ENCODE measurements around the gene JUNB.

Gene JUNB

DNA sequence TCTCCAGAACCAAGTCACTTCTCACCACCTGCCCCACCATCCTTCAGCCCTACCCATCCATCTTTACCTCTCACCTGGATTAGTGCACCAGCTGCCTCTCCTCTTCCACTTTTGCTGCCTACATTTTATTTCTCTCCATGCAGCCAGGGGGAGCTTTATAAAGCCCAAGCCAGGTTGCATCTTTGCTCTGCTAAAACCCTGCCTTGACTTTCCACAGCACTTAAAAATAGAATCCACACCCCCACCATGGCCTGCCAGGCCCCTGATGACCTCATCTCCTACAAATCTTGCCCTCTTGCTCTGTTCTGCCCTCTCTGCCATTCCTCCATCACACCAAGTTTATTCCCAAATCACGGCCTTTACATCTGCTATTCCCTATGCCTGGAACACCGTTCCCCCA lies 17.7 kb upstream of the JUNB start:
- no peak for DNase-seq (ENCODE audit: extremely low read depth, low read depth)
- TF ChIP-seq, protein P1, sequence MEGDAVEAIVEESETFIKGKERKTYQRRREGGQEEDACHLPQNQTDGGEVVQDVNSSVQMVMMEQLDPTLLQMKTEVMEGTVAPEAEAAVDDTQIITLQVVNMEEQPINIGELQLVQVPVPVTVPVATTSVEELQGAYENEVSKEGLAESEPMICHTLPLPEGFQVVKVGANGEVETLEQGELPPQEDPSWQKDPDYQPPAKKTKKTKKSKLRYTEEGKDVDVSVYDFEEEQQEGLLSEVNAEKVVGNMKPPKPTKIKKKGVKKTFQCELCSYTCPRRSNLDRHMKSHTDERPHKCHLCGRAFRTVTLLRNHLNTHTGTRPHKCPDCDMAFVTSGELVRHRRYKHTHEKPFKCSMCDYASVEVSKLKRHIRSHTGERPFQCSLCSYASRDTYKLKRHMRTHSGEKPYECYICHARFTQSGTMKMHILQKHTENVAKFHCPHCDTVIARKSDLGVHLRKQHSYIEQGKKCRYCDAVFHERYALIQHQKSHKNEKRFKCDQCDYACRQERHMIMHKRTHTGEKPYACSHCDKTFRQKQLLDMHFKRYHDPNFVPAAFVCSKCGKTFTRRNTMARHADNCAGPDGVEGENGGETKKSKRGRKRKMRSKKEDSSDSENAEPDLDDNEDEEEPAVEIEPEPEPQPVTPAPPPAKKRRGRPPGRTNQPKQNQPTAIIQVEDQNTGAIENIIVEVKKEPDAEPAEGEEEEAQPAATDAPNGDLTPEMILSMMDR (IDR thresholded peaks at IDR 0.05; ENCODE audit: low read depth, low read length): peak; percentile 44

DNA sequence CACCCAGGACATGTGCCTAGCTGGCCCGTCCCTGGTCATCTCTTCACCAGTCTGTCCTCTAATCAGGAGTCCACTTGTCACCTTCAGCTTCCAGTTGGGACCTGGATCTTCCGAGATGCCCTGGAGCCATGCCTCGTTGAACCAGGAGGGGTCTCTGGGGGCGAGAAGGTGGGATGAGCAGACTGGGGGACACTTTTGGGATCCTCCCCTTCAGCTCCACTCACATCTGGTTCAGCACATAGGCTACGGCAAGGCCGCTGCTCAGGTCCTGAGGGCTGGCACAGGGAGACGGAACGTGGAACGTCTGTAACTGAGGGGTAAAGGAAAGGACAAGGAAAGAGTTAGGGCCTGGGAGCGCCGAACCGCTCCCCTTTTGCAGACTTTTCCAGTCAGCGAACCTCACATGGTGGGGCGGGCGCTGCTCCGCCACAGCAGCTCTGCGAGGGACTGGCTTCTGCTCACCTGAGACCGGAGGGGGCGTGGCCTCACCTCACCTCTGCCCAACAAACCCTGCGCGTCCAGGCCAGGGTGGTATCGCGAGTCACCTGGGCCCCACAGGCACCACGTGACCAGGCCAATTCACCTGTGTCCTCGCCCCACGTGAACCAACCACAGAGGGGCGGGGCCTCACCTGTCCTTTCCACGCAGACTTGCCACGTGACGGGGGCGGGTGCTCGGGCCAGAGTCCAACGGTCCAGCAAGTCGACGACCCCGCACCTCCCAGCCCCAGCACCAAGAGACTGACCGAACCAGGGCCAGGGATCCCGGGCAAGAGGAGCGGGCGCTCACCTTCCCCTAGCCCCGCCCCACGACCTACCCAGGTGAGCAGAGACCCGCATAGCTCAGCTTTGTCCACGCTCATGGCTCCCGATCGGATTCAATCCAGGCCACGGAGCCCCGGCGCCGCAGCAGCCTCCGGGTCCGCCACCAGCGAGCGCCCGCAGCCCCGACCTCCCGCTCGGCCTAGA lies 16.4 kb upstream of the JUNB start, which contains the start of gene HOOK2:
HOOK2 (minus strand) TSS at position 965 of the 968 bp plus-strand sequence; CDS start at position 862, 103 bp downstream.
- TF ChIP-seq, protein P1 (IDR thresholded peaks at IDR 0.05; ENCODE audit: low read depth, low read length): no peak
- DNase-seq (ENCODE audit: extremely low read depth, low read depth): no peak

DNA sequence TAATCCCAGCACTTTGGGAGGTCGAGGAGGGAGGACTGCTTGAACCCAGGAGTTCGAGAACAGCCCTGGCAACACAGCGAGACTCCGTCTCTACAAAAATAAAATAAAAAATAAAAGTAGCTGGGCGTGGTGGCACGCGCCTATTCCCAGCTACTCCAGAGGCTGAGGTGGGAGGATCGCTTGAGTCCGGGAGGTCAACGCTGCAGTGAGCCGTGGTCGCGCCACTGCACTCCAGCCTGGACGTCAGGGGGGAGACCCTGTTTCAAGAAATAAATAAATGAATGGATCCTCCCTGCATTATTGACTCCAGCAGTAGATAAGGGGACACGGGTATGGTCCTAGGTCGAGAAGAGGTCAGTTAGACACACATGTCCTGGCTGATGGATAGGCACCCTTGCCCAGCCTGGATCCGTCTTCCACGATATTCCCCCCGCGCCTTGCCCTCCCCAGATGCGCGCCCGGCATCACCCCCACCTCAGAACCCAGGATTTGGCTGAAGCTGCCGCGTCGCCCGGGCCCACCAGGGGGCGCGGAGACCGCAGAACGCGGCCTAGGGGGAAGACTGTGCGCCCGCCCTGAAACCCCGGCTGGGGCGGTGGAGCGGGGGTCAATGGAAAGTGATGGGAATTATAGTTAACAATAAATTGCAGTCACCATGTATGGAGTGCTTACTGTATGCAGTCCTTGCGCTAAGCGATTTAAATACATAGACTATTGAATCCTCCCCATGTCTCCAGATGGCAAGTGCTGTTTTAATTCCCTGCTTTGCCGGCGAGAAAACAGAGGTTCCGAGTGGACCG lies 13.9 kb upstream of the JUNB start:
- TF ChIP-seq, protein P1 (IDR thresholded peaks at IDR 0.05; ENCODE audit: low read depth, low read length): peak; percentile 94
- no peak for DNase-seq (ENCODE audit: extremely low read depth, low read depth)

DNA sequence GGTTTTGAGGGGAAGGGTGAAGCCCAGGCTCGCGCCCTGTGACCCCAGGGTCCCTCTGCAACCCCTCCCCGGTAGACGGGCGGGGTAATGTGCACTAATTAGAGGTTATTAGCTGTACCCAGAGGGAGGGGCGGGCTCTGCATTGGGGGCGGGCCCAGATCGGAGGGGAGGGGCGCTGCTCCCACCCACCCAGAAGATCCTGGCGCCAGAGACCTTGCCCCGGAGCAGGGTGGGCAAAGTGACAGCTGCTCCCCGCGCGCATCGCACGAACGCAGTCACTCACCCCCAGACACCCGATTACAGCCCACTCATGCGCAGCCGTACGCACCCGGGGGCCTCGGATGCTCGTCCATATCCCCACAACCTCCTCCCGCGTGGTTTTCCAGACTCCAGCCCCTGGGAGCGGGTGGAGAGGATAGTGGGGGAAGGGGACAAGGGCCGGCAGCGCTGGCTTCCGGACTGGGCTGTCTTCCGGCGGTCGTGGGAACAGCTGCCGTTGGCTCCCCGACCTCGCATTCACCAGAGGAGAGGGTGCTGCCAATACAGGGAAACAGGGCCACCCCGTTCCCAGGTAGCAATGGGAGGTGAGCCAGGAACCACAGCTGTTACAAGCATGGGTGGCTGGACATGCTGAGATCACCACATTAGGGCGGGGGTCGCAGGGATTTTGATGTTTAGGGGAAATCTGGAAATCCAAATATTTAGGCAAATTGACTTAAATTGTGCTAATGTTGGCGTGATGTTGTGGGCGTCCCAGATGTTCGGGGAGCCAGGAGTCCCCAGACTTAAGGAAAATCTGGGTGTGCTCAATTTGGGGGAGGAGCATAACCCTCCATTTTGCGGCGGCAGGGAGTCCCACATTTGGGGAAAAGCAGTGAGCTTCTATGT lies 13.0 kb upstream of the JUNB start:
- TF ChIP-seq, protein P1 (IDR thresholded peaks at IDR 0.05; ENCODE audit: low read depth, low read length): no peak
- peak; percentile 39 for DNase-seq (ENCODE audit: extremely low read depth, low read depth)

DNA sequence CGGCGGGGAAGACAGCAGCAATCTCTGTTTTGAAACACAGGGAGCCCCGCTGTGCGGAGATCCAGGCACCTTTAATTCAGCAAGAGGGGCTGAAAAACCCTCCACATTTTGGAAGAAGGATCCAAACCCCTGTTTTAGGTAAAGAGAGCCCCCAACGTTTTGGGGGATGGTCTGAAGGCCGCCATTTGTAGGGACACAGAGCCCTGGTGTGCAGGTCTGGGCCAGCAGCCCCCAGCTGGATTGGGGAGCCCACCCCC lies 12.5 kb upstream of the JUNB start:
- no peak for DNase-seq (ENCODE audit: extremely low read depth, low read depth)
- TF ChIP-seq, protein P1 (IDR thresholded peaks at IDR 0.05; ENCODE audit: low read depth, low read length): no peak

DNA sequence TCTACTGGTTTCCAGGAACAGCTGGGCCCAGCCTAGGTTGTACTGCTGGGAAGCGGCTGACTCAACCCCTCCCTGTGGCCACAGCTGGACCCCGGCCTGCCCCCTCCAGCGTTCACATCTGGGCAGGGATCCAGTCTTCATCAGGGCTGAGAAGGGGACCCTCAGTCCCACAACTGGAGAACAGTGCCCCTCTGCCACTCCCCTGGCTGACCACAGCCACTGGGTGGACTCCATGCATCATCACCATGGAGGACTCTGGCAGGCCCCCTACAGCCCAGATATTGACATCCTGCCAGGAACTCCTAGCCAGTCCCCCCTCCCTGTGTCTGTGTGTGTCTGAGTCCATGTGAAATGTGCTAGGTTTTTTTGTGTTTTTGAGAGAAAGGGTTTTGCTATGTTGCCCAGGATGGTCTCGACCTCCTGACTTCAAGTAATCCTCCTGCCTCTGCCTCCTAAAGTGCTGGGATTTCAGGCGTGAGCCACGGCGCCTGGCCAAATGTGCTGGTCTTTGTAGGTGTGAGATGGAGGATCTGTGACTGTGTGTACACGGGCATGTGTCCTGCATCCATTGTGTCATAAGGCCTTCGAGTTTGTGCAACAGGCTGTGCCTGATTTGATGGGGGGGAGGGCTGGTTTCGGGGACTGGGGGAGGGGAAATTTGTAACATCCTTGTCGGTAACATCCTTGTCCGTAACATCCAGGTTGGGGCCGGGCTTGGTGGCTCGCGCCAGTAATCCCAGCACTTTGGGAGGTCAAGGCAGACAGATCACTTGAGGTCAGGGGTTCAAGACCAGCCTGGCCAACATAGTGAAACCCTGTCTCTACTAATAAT lies 11.9 kb upstream of the JUNB start:
- TF ChIP-seq, protein P1 (IDR thresholded peaks at IDR 0.05; ENCODE audit: low read depth, low read length): no peak
- DNase-seq (ENCODE audit: extremely low read depth, low read depth): peak; percentile 49

All from AG09319 (cell line).